ENCODE data around the gene EGLN1. TPM values are rescaled to one million over a fixed set of nuclear protein-coding genes. Genes with fewer than 3 reads are reported as not detected.

EGLN1 gene
- total RNA-seq, 1 donor = 44.1 TPM

- TF ChIP-seq, protein P1, sequence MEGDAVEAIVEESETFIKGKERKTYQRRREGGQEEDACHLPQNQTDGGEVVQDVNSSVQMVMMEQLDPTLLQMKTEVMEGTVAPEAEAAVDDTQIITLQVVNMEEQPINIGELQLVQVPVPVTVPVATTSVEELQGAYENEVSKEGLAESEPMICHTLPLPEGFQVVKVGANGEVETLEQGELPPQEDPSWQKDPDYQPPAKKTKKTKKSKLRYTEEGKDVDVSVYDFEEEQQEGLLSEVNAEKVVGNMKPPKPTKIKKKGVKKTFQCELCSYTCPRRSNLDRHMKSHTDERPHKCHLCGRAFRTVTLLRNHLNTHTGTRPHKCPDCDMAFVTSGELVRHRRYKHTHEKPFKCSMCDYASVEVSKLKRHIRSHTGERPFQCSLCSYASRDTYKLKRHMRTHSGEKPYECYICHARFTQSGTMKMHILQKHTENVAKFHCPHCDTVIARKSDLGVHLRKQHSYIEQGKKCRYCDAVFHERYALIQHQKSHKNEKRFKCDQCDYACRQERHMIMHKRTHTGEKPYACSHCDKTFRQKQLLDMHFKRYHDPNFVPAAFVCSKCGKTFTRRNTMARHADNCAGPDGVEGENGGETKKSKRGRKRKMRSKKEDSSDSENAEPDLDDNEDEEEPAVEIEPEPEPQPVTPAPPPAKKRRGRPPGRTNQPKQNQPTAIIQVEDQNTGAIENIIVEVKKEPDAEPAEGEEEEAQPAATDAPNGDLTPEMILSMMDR (IDR thresholded peaks at IDR 0.05; ENCODE audit: insufficient read depth, low read length) = peak; percentile 7
- no peak for DNase-seq (ENCODE audit: low read depth)
- H3K4me3 ChIP-seq (ENCODE audit: low read depth, low read length) = no peak overlapping the region
Observed at GRCh38 chr1:231322880-231323530, 99.1 kb downstream of the EGLN1 start.

- TF ChIP-seq, protein P1 (IDR thresholded peaks at IDR 0.05; ENCODE audit: insufficient read depth, low read length) = no peak
- DNase-seq (ENCODE audit: low read depth) = no peak
Observed at GRCh38 chr1:231319080-231319479, 103.0 kb downstream of the EGLN1 start.

GRCh38 chr1:231318568-231318967, 103.5 kb downstream of the EGLN1 start:
- DNase-seq (ENCODE audit: low read depth) = no peak
- TF ChIP-seq, protein P1 (IDR thresholded peaks at IDR 0.05; ENCODE audit: insufficient read depth, low read length) = no peak
- no peak overlapping the region for H3K4me3 ChIP-seq (ENCODE audit: low read depth, low read length)

More at GRCh38 chr1:231319080-231319479, 103.0 kb downstream of the EGLN1 start:
- no peak overlapping the region for H3K4me3 ChIP-seq (ENCODE audit: low read depth, low read length)

DNA sequence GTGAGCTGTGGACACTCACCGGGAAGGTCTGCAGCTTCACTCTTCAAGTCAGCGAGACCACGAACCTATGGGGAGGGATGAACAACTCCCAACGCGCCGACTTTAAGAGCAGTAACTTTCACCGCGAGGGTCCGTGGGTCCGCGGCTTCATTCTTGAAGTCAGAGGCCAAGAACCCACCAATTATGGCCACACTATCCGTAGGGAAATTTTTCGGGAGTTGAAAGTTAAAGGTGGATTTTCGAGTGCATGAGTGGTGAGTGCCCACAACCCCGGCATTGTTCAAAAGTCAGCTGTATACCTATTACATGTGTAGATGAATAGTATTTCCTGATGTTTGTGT, 104.1 kb downstream of the EGLN1 start:
- no peak for DNase-seq (ENCODE audit: low read depth)
- no peak overlapping the region for H3K4me3 ChIP-seq (ENCODE audit: low read depth, low read length)
- TF ChIP-seq, protein P1 (IDR thresholded peaks at IDR 0.05; ENCODE audit: insufficient read depth, low read length) = no peak

- TF ChIP-seq, protein P1 (IDR thresholded peaks at IDR 0.05; ENCODE audit: insufficient read depth, low read length) = no peak
- no peak overlapping the region for H3K4me3 ChIP-seq (ENCODE audit: low read depth, low read length)
- DNase-seq (ENCODE audit: low read depth) = no peak
Observed at GRCh38 chr1:231317306-231318014, 104.6 kb downstream of the EGLN1 start.

DNA sequence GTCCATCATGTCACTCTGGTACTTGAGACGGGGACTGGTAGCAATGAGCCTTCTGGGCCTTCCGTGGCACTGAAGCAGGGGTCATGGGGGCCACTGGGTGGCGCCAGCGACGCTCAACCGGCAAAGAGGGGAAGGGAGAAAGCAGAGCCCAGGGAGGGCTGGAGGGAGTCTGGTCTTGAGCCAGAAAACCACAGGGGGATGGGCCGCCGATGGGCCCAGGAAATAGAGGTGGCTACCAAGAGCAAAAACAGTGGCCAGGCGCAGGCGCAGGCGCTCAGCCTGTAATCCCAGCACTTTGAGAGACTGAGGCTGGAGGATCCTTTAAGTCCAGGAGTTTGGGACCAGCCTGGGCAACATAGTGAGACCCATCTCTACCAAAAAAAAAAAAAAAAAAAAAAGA, 106.2 kb downstream of the EGLN1 start:
- DNase-seq (ENCODE audit: low read depth) = peak; percentile 30
- TF ChIP-seq, protein P1 (IDR thresholded peaks at IDR 0.05; ENCODE audit: insufficient read depth, low read length) = peak; percentile 56
- H3K4me3 ChIP-seq (ENCODE audit: low read depth, low read length) = no peak overlapping the region

Other genes with a start within 250 kb of the EGLN1 start
- gene GNPAT, start 181.1 kb downstream of the EGLN1 start, total RNA-seq (ENCODE audit: low replicate concordance) = 25.7 and 54.8 TPM in 2 replicates
- 18.6 and 19.3 TPM in 2 replicates for gene EXOC8, start 84.4 kb downstream of the EGLN1 start, total RNA-seq (ENCODE audit: low replicate concordance)
- 17.2 and 33.6 TPM in 2 replicates for gene SPRTN, start 84.0 kb downstream of the EGLN1 start, total RNA-seq (ENCODE audit: low replicate concordance)
- 28.9 and 43.7 TPM in 2 replicates for gene TSNAX, start 106.4 kb upstream of the EGLN1 start, total RNA-seq (ENCODE audit: low replicate concordance)
- gene DISC1, start 204.5 kb upstream of the EGLN1 start, total RNA-seq (ENCODE audit: low replicate concordance) = 4.7 and 8.8 TPM in 2 replicates